Natural killer cell treated with Interleukin-12 subunit alpha and Interleukin-12 subunit beta and Interleukin-15 and Interleukin-18, amount 100 ng/mL, for 72 hours (primary cell): ENCODE measurements around the gene ITGB6. TPM values are rescaled to one million over a fixed set of nuclear protein-coding genes. Genes with fewer than 3 reads are reported as not detected.

ENCODE experiments used
- total RNA-seq, 2 donors: library from RNA; stranded (reverse); gene quantifications; one replicate each; pipeline ENCODE4 v1.2.3, GENCODE V29; 2022

ITGB6 gene
- total RNA-seq, 2 donors from 2014 or later, result not detected

Other genes with a start within 250 kb of the ITGB6 start
- not detected for gene PLA2R1, start 137.7 kb downstream of the ITGB6 start, total RNA-seq